HFF-Myc (cell line): ENCODE data around the gene UMAD1.

ENCODE experiments used
- DNase-seq: peaks from one replicate; pipeline ENCODE4 v3.0.0-alpha.2; 2011; ENCODE audit warnings: low read depth; ENCODE audit errors: extremely low read depth
- H3K4me3 ChIP-seq: replicated peaks from 2 replicates; pipeline ENCODE4 v1.5.1; 2011; ENCODE audit warnings: low read depth, mild to moderate bottlenecking, control low read depth, low read length
- TF ChIP-seq, protein P1 (sequence below): IDR thresholded peaks from 2 replicates; pipeline ENCODE4 v1.5.1; 2012; ENCODE audit warnings: mild to moderate bottlenecking, low read depth, low read length, control low read depth; ENCODE audit errors: missing control alignments

UMAD1 gene

DNA sequence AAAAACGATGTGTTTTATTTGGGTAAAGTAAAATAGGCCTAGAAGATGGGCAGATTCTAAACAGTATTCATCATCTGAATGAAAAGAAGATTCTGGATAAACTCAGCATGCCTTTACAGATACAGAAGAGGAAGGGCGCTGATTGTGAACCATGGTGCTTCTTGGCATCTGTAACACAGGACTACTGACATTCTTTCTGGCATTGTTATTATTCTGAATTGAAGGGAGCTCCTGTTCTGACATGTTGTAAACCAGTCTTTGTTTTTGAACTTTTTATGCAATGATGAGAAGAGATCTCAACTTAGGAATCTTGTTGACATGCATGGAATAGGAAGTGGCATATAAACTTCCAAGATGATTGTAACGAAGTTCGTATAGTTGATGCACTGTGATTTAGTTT lies 64.3 kb downstream of the UMAD1 start:
- H3K4me3 ChIP-seq: no peak overlapping the region
- TF ChIP-seq, protein P1, sequence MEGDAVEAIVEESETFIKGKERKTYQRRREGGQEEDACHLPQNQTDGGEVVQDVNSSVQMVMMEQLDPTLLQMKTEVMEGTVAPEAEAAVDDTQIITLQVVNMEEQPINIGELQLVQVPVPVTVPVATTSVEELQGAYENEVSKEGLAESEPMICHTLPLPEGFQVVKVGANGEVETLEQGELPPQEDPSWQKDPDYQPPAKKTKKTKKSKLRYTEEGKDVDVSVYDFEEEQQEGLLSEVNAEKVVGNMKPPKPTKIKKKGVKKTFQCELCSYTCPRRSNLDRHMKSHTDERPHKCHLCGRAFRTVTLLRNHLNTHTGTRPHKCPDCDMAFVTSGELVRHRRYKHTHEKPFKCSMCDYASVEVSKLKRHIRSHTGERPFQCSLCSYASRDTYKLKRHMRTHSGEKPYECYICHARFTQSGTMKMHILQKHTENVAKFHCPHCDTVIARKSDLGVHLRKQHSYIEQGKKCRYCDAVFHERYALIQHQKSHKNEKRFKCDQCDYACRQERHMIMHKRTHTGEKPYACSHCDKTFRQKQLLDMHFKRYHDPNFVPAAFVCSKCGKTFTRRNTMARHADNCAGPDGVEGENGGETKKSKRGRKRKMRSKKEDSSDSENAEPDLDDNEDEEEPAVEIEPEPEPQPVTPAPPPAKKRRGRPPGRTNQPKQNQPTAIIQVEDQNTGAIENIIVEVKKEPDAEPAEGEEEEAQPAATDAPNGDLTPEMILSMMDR: no peak
- no peak for DNase-seq

GRCh38 chr7:7705318-7705717 lies 64.8 kb downstream of the UMAD1 start:
- TF ChIP-seq, protein P1: no peak
- DNase-seq: no peak

DNA sequence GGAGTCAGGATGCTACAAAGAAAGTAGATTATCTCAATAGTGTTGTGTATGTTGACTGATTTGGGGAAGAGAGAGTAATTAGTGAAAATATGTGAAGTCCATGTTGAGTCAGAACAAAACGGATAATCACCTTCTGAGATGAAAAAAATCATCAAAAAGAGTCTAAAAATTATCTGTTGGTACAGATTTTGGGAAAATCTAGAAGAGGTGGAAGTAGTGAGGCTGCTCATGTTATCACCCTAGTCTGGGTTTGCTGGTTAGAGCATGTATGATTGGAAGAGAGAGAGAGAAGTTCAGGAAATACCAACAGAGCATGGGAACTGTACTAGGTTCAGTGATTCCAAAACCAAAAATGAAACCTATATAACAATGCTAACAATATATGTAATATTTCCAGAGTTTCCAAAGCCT lies 65.6 kb downstream of the UMAD1 start:
- TF ChIP-seq, protein P1: no peak
- no peak for DNase-seq
- H3K4me3 ChIP-seq: no peak overlapping the region

More at GRCh38 chr7:7705318-7705717, 64.8 kb downstream of the UMAD1 start:
- no peak overlapping the region for H3K4me3 ChIP-seq

DNA sequence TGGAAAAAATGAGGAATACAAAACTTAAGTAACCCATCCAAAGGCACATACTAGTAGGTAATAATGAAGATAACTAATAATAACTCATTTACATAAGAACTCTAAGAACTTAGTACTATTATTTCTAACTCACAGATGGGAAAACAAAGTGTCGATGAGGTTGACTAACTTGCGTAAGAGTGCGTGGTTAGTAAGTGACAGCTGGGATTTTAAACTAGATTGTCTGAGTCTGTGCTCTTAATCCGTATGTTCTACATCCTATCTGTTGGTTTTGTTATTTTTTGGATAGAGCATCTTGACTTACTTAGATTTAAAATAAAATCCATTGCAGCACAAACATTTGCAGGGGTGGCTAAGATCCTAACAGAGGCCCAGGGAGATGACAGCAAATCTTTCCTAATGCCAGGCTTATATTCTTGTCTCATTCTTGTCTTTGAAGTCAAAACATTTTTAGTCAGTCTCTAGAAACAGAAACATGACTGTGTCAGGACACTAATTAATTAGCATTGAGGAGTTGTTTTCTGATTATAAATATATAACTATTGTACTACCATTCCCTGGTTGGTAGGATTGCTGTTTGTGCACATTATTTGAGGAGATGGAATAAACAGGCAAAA lies 66.1 kb downstream of the UMAD1 start:
- H3K4me3 ChIP-seq: no peak overlapping the region
- TF ChIP-seq, protein P1: no peak
- DNase-seq: no peak

- DNase-seq: no peak
- no peak overlapping the region for H3K4me3 ChIP-seq
These were observed 66.7 kb downstream of the UMAD1 start for GRCh38 chr7:7707246-7707645.

GRCh38 chr7:7707806-7708205 lies 67.3 kb downstream of the UMAD1 start:
- no peak for DNase-seq
- no peak overlapping the region for H3K4me3 ChIP-seq
- TF ChIP-seq, protein P1: no peak

More at GRCh38 chr7:7707246-7707645, 66.7 kb downstream of the UMAD1 start:
- TF ChIP-seq, protein P1: no peak

GRCh38 chr7:7709291-7709690 lies 68.7 kb downstream of the UMAD1 start:
- no peak overlapping the region for H3K4me3 ChIP-seq
- TF ChIP-seq, protein P1: no peak
- no peak for DNase-seq
